Cerebellar cortex (tissue), 1 donor: Measurements from ENCODE around the gene TTI1.

Experiments used
- DNase-seq: peaks from one replicate; pipeline ENCODE4 v3.0.0-alpha.2; 2015; ENCODE audit warnings: low spot score

The TTI1 gene

GRCh38 chr20:37936041-37936440 lies 97.2 kb downstream of the TTI1 start:
- DNase-seq, result no peak

GRCh38 chr20:37935435-37935834 lies 97.8 kb downstream of the TTI1 start:
- DNase-seq, result no peak

GRCh38 chr20:37934634-37935375 lies 98.5 kb downstream of the TTI1 start:
- no peak for DNase-seq

GRCh38 chr20:37933786-37934633 lies 99.2 kb downstream of the TTI1 start:
- DNase-seq, result no peak
